GM12878 (cell line): ENCODE measurements around the gene ZNF467. TPM values are rescaled to one million over a fixed set of nuclear protein-coding genes. Genes with fewer than 3 reads are reported as not detected.

Experiments
- ATAC-seq: fragments of 200-7000 bp; cut with Tn5 transposase; 3 replicates; pipeline ENCODE4 v1.9.1; 2020; ENCODE audit warnings: mild to moderate bottlenecking, moderate library complexity
- BruUV-seq: library from RNA; stranded (reverse); fragments of 400-500 nt; replicated peaks from 2 replicates; lab custom pipeline; 2021; lab: Mats Ljungman, UMichigan
- CTCF ChIA-PET: fragments of 300-600 bp; sonication (Branson Sonifier 250); formaldehyde crosslinking; extraction: SDS; loops from one replicate; lab custom pipeline; 2021; ENCODE audit warnings: inconsistent platforms; lab: Yijun Ruan, JAX
- POLR2A ChIA-PET: fragments of 350-600 bp; formaldehyde crosslinking; extraction: SDS; loops from one replicate; lab custom pipeline; 2021; ENCODE audit warnings: inconsistent platforms; lab: Charles Lee
- RAD21 ChIA-PET: fragments of 300-600 bp; sonication (Branson Sonifier 250); formaldehyde crosslinking; loops from one replicate; lab custom pipeline; 2023; ENCODE audit warnings: antibody characterized with exemption; ENCODE audit not compliant: unreplicated experiment; lab: Charles Lee
- SMC1A ChIA-PET: fragments of 300-600 bp; sonication (Branson Sonifier 250); formaldehyde crosslinking; loops from one replicate; lab custom pipeline; 2023; ENCODE audit not compliant: unreplicated experiment, uncharacterized antibody; lab: Charles Lee
- DNase-seq: peaks from one replicate; pipeline ENCODE4 v3.0.0-alpha.2; 2011; ENCODE audit warnings: low read depth, low spot score
- FAIRE-seq: peaks from 3 replicates; lab custom pipeline; 2011; peaks lifted over from hg19 to GRCh38; lab: Jason Lieb, UNC
- H2AFZ ChIP-seq: 2 replicates; pipeline ENCODE4 v1.6.0; 2011; ENCODE audit warnings: low read depth, low read length, control low read depth; ENCODE audit not compliant: control insufficient read depth
- H3K27ac ChIP-seq: 2 replicates; pipeline ENCODE4 v1.5.1; 2011; ENCODE audit warnings: control low read depth; ENCODE audit not compliant: control insufficient read depth, insufficient read depth
- H3K27me3 ChIP-seq, 2 experiments: replicated peaks in 1 of 2; 2 replicates each; pipeline versions ENCODE4 v1.6.0 to v1.6.1; 2011; ENCODE audit warnings: low read length in 1 of 2; ENCODE audit not compliant: control insufficient read depth in 2 of 2, insufficient read depth in 2 of 2
- H3K36me3 ChIP-seq, 2 experiments: 2 replicates each; pipeline ENCODE4 v1.5.1; 2011; ENCODE audit warnings: low read length in 1 of 2; ENCODE audit not compliant: control insufficient read depth in 2 of 2, insufficient read depth in 2 of 2
- H3K4me1 ChIP-seq: 2 replicates; pipeline ENCODE4 v1.6.1; 2011; ENCODE audit warnings: mild to moderate bottlenecking, low read length, moderate library complexity, mixed read lengths; ENCODE audit not compliant: control insufficient read depth, insufficient read depth
- H3K4me2 ChIP-seq: 2 replicates; pipeline ENCODE4 v1.6.0; 2011; ENCODE audit warnings: control low read depth; ENCODE audit not compliant: control insufficient read depth, insufficient read depth
- H3K4me3 ChIP-seq: fragments of 200-600 bp; sonication (generic); 2 replicates; pipeline ENCODE4 v1.5.1; 2016
- H3K79me2 ChIP-seq: 2 replicates; pipeline ENCODE4 v1.6.0; 2011; ENCODE audit warnings: low read length; ENCODE audit not compliant: control insufficient read depth, insufficient read depth
- H3K9ac ChIP-seq: 2 replicates; pipeline ENCODE4 v1.8.0; 2011; ENCODE audit warnings: low read length, control low read depth, mixed read lengths; ENCODE audit not compliant: control insufficient read depth, insufficient read depth
- H3K9me3 ChIP-seq: replicated peaks from 3 replicates; pipeline ENCODE4 v1.5.1; 2011; ENCODE audit warnings: mild to moderate bottlenecking, low read length; ENCODE audit not compliant: control insufficient read depth, insufficient read depth
- H4K20me1 ChIP-seq: 2 replicates; pipeline ENCODE4 v1.6.0; 2011; ENCODE audit not compliant: control insufficient read depth, insufficient read depth
- CHD4 ChIP-seq: fragments of 200-600 bp; sonication (generic); IDR thresholded peaks from 2 replicates; pipeline ENCODE4 v1.6.1; 2016; ENCODE audit warnings: mild to moderate bottlenecking
- E4F1 ChIP-seq: fragments of 450-650 bp; IDR thresholded peaks from 2 replicates; pipeline ENCODE4 v1.6.1; 2018; ENCODE audit warnings: borderline replicate concordance, mild to moderate bottlenecking; ENCODE audit not compliant: partially characterized antibody
- FOXM1 ChIP-seq: IDR thresholded peaks from 2 replicates; pipeline ENCODE4 v1.6.1; 2012; ENCODE audit warnings: low read depth, mild to moderate bottlenecking, inconsistent platforms, low read length, moderate library complexity
- HDGF ChIP-seq: fragments of 450-650 bp; IDR thresholded peaks from 2 replicates; pipeline ENCODE4 v1.6.1; 2016; ENCODE audit warnings: antibody characterized with exemption
- IKZF1 ChIP-seq: fragments of 450-650 bp; conservative IDR thresholded peaks from 2 replicates; pipeline ENCODE4 v1.6.1; 2017; ENCODE audit warnings: antibody characterized with exemption, mild to moderate bottlenecking
- IKZF2 ChIP-seq, 2 experiments: fragments of 450-650 bp; IDR thresholded peaks; 2 replicates each; pipeline ENCODE4 v1.6.1; 2017; ENCODE audit warnings: mild to moderate bottlenecking in 2 of 2, moderate library complexity in 2 of 2
- KAT2A ChIP-seq: conservative IDR thresholded peaks from 2 replicates; pipeline ENCODE4 v1.6.1; 2011; ENCODE audit warnings: low read depth, low read length; ENCODE audit not compliant: control insufficient read depth
- MYC ChIP-seq: IDR thresholded peaks from 2 replicates; pipeline ENCODE4 v1.6.1; 2011; ENCODE audit warnings: mild to moderate bottlenecking, low read length, moderate library complexity, inconsistent platforms; ENCODE audit not compliant: insufficient read depth, insufficient replicate concordance, insufficient read length, severe bottlenecking
- NFIC ChIP-seq: IDR thresholded peaks from 2 replicates; pipeline ENCODE4 v1.6.1; 2012; ENCODE audit warnings: low read depth, mild to moderate bottlenecking, inconsistent platforms, low read length, moderate library complexity
- NR2C2 ChIP-seq: IDR thresholded peaks from 2 replicates; pipeline ENCODE4 v1.6.1; 2011; ENCODE audit warnings: borderline replicate concordance, low read depth; ENCODE audit not compliant: control insufficient read depth, insufficient read length
- RBBP5 ChIP-seq: fragments of 200-600 bp; sonication (generic); conservative IDR thresholded peaks from 2 replicates; pipeline ENCODE4 v1.6.1; 2016
- SIX5 ChIP-seq: IDR thresholded peaks from 2 replicates; pipeline ENCODE4 v1.6.1; 2011; ENCODE audit warnings: mild to moderate bottlenecking, low read depth, low read length, moderate library complexity; ENCODE audit not compliant: severe bottlenecking
- SPI1 ChIP-seq: IDR thresholded peaks from 2 replicates; pipeline ENCODE4 v1.6.1; 2011; ENCODE audit warnings: low read depth, mild to moderate bottlenecking, low read length, moderate library complexity, borderline replicate concordance; ENCODE audit not compliant: insufficient read depth
- SREBF1 ChIP-seq: IDR thresholded peaks from 2 replicates; pipeline ENCODE4 v1.6.1; 2012; ENCODE audit warnings: mild to moderate bottlenecking, low read length
- SUZ12 ChIP-seq: fragments of 200-600 bp; sonication (generic); IDR thresholded peaks from one replicate; pipeline ENCODE4 v1.6.1; 2018; ENCODE audit warnings: antibody characterized with exemption, mild to moderate bottlenecking; ENCODE audit not compliant: unreplicated experiment
- YBX1 ChIP-seq: fragments of 450-650 bp; IDR thresholded peaks from 2 replicates; pipeline ENCODE4 v1.6.1; 2016; ENCODE audit warnings: antibody characterized with exemption
- ZBED1 ChIP-seq: IDR thresholded peaks from 2 replicates; pipeline ENCODE4 v1.6.1; 2016; ENCODE audit warnings: borderline replicate concordance
- ZBTB40 ChIP-seq: fragments of 450-650 bp; IDR thresholded peaks from 2 replicates; pipeline ENCODE4 v1.6.1; 2016; ENCODE audit warnings: mild to moderate bottlenecking, moderate library complexity, borderline replicate concordance
- WGBS: methylation state at CpG from one replicate; pipeline ENCODE4 v1.1.6; 2016; ENCODE audit warnings: low lambda C conversion rate; ENCODE audit not compliant: insufficient replicate concordance, insufficient coverage; ENCODE audit errors: missing lambda C conversion rate; 5-methylcytosine and 5-hydroxymethylcytosine counted together
- in situ Hi-C: fragments of 300-500 bp; cut with MboI; formaldehyde crosslinking; loops from 9 replicates; pipeline ENCODE4 v1.14.3; 2018; ENCODE audit warnings: mixed read lengths
- intact Hi-C: fragments of 100-400 bp; cut with micrococcal nuclease; formaldehyde crosslinking; loops from one replicate; pipeline ENCODE4 v1.14.2; 2022; ENCODE audit not compliant: unreplicated experiment
- polyA plus RNA-seq, 11 experiments: library from polyadenylated mRNA; depleted of rRNA in 4 of 11; unstranded in 6 of 11; stranded (reverse) in 5 of 11; fragments of >200 nt; fragmentation: Nextera tagmentation in 4 of 11; fragmentation: Illumina TruSeq in 1 of 11; extraction: Ambion mirVana in 4 of 11; extraction: Trizol in 1 of 11; gene quantifications; 1 replicate in 1 of 11; 2 replicates in 10 of 11; pipeline versions ENCODE4 v1.2.1 to v1.2.3, GENCODE V29; 2011 to 2016; ENCODE audit warnings: inconsistent platforms in 2 of 11, missing spikeins in 2 of 11, low read depth in 1 of 11
- total RNA-seq, 4 experiments: library from RNA; depleted of rRNA in 3 of 4; stranded (reverse); fragments of >200 nt in 3 of 4; fragmentation: Illumina TruSeq in 1 of 4; extraction: Trizol in 1 of 4; gene quantifications; 2 replicates each; pipeline versions ENCODE4 v1.2.1 to v1.2.3, GENCODE V29; 2013 to 2021

Gene ZNF467
- total and polyA plus RNA-seq, 10 of the 15 experiments (the other 5 are each of a cell fraction or from before 2014, with no cell fraction given) = not detected

- no peak overlapping the region for H2AFZ ChIP-seq
- TF ChIP-seq IKZF1 (no peak), ZBED1 (no peak), SPI1 (no peak), E4F1 (no peak), SREBF1 (no peak), HDGF (no peak), NFIC (no peak), SUZ12 (no peak), SIX5 (no peak), MYC (no peak), RBBP5 (no peak), NR2C2 (no peak), YBX1 (no peak), CHD4 (no peak), FOXM1 (no peak), KAT2A (no peak), IKZF2 (IDR thresholded peaks at IDR 0.05) (no peak), ZBTB40 (no peak)
- H4K20me1 ChIP-seq = no peaks in the 10 kb centered on the region
- 89% methylated on average over 17 of the region's 17 CpGs for WGBS
- in situ Hi-C loops = no loop called here
- no peak overlapping the region for H3K9ac ChIP-seq
- no peak overlapping the region for H3K4me2 ChIP-seq
- SMC1A ChIA-PET = no interaction called here
- H3K4me1 ChIP-seq = no peaks in the 10 kb centered on the region; the same call in 1 of the 2 replicates
- POLR2A ChIA-PET = no interaction called here
- H3K79me2 ChIP-seq = no peaks in the 10 kb centered on the region
- no peak overlapping the region for H3K4me3 ChIP-seq
- DNase-seq (no peak), FAIRE-seq (no peak), ATAC-seq (no peak)
- no peaks in the 10 kb centered on the region for H3K9me3 ChIP-seq
- H3K27me3 ChIP-seq = no peaks in the 10 kb centered on the region; a peak in 2 of 4 replicates
- RAD21 ChIA-PET = no interaction called here
- no peaks in the 10 kb centered on the region for H3K36me3 ChIP-seq
- CTCF ChIA-PET = no interaction called here
- no peak overlapping the region for H3K27ac ChIP-seq
- no TSS peak for BruUV-seq
- intact Hi-C loops = no loop called here
These were observed 6.7 kb upstream of the ZNF467 start for GRCh38 chr7:149780056-149780455.
